NCI-H2029 (cell line): ENCODE results near the gene SMYD3.

Experiments
- DNase-seq: peaks from one replicate; lab custom pipeline; 2025; lab: John Stamatoyannopoulos, UW

Gene SMYD3

GRCh38 chr1:245871915-245872314 is 635.2 kb downstream of the SMYD3 start:
- no peak for DNase-seq

GRCh38 chr1:245871191-245871590 is 635.9 kb downstream of the SMYD3 start:
- DNase-seq: no peak

GRCh38 chr1:245870698-245871097 is 636.4 kb downstream of the SMYD3 start:
- no peak for DNase-seq

GRCh38 chr1:245869847-245870246 is 637.2 kb downstream of the SMYD3 start:
- no peak for DNase-seq

- no peak for DNase-seq
Measured at GRCh38 chr1:245867738-245868137, 639.3 kb downstream of the SMYD3 start.

GRCh38 chr1:245864872-245865271 is 642.2 kb downstream of the SMYD3 start:
- no peak for DNase-seq

GRCh38 chr1:245863566-245864184 is 643.4 kb downstream of the SMYD3 start:
- no peak for DNase-seq

GRCh38 chr1:245862812-245863540 is 644.1 kb downstream of the SMYD3 start:
- DNase-seq: no peak

GRCh38 chr1:245860657-245861544 is 646.2 kb downstream of the SMYD3 start:
- no peak for DNase-seq

GRCh38 chr1:245859493-245860114 is 647.5 kb downstream of the SMYD3 start:
- DNase-seq: no peak

- no peak for DNase-seq
Measured at GRCh38 chr1:245858722-245859492, 648.2 kb downstream of the SMYD3 start.

GRCh38 chr1:245858022-245858721 is 648.9 kb downstream of the SMYD3 start:
- no peak for DNase-seq

- DNase-seq: no peak
Measured at GRCh38 chr1:245856944-245857531, 650.0 kb downstream of the SMYD3 start.

GRCh38 chr1:245855846-245856730 is 651.0 kb downstream of the SMYD3 start:
- DNase-seq: no peak

- DNase-seq: no peak
Measured at GRCh38 chr1:245853291-245853690, 653.8 kb downstream of the SMYD3 start.

GRCh38 chr1:245843101-245843500 is 664.0 kb downstream of the SMYD3 start:
- DNase-seq: no peak

GRCh38 chr1:245842106-245842505 is 665.0 kb downstream of the SMYD3 start:
- DNase-seq: no peak

- no peak for DNase-seq
Measured at GRCh38 chr1:245840971-245841370, 666.1 kb downstream of the SMYD3 start.

- DNase-seq: no peak
Measured at GRCh38 chr1:245837718-245838117, 669.4 kb downstream of the SMYD3 start.
